Testis (tissue), 2 donors: ENCODE measurements around the gene AKR1C3.

Experiments used
- POLR2A ChIP-seq: fragments of 450-650 bp; IDR thresholded peaks from one replicate; pipeline ENCODE4 v1.6.1; 2017; ENCODE audit warnings: antibody characterized with exemption, mild to moderate bottlenecking, moderate library complexity
- TF ChIP-seq, protein P1 (sequence below), 3 experiments: fragments of 450-650 bp in 2 of 3; fragments of 200-600 bp in 1 of 3; sonication (generic) in 1 of 3; IDR thresholded peaks; one replicate each; pipeline ENCODE4 v1.5.1; 2016 to 2019; ENCODE audit warnings: antibody characterized with exemption in 3 of 3, mild to moderate bottlenecking in 2 of 3, moderate library complexity in 1 of 3

DNA sequence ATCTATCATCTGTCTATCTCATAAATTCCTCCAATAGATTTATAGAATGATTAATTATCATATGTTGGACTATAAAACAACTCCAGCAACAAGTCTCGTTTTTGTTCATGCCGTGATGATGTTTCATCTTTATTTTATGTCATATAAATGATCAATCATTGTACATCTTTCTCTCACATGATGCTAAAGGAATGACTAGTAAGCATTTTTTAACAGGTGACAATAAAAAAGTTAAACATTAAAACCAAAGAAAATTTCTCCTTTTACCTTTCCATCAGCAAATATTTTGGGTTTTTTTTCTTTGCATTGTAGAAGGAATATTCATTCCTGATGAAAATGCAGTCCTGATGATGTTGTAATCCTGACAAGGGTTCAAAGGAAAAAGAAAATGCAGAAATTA lies 41.4 kb downstream of the AKR1C3 start:
- TF ChIP-seq, protein P1, sequence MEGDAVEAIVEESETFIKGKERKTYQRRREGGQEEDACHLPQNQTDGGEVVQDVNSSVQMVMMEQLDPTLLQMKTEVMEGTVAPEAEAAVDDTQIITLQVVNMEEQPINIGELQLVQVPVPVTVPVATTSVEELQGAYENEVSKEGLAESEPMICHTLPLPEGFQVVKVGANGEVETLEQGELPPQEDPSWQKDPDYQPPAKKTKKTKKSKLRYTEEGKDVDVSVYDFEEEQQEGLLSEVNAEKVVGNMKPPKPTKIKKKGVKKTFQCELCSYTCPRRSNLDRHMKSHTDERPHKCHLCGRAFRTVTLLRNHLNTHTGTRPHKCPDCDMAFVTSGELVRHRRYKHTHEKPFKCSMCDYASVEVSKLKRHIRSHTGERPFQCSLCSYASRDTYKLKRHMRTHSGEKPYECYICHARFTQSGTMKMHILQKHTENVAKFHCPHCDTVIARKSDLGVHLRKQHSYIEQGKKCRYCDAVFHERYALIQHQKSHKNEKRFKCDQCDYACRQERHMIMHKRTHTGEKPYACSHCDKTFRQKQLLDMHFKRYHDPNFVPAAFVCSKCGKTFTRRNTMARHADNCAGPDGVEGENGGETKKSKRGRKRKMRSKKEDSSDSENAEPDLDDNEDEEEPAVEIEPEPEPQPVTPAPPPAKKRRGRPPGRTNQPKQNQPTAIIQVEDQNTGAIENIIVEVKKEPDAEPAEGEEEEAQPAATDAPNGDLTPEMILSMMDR (IDR thresholded peaks at IDR 0.05), result no peak
- no peak for TF ChIP-seq POLR2A
